HCT116 (cell line): ENCODE data around the gene KRT73. TPM values are rescaled to one million over a fixed set of nuclear protein-coding genes. Genes with fewer than 3 reads are reported as not detected.

Source experiments
- ATAC-seq: fragments of 200-7000 bp; cut with Tn5 transposase; 2 replicates; pipeline ENCODE4 v1.9.1; 2020; ENCODE audit warnings: mild to moderate bottlenecking, moderate library complexity
- BruUV-seq: library from RNA; stranded (reverse); fragments of 400-500 nt; replicated peaks from 2 replicates; lab custom pipeline; 2021; lab: Mats Ljungman, UMichigan
- CTCF ChIA-PET: fragments of 300-600 bp; sonication (Branson Sonifier 250); formaldehyde crosslinking; loops from one replicate; lab custom pipeline; 2021; ENCODE audit warnings: antibody characterized with exemption; lab: Charles Lee
- POLR2A ChIA-PET: fragments of 300-600, 350-600 bp; sonication (Branson Sonifier 250); formaldehyde crosslinking; loops from one replicate; lab custom pipeline; 2021; ENCODE audit warnings: antibody characterized with exemption; lab: Charles Lee
- RAD21 ChIA-PET, 2 experiments: fragments of 300-600 bp; sonication (Branson Sonifier 250); formaldehyde crosslinking; loops; one replicate each; lab custom pipeline; 2023; ENCODE audit warnings: low total read pairs in 2 of 2; ENCODE audit not compliant: uncharacterized antibody in 2 of 2, unreplicated experiment in 2 of 2, low non-redundant PET in 1 of 2; lab: Charles Lee
- DNase-seq: peaks from one replicate; pipeline ENCODE4 v3.0.0-alpha.2; 2010; ENCODE audit warnings: low read depth, low spot score
- H2AFZ ChIP-seq: fragments of 200-600 bp; shearing (Covaris generic), sonication (generic); 2 replicates; pipeline ENCODE4 v1.6.1; 2017; ENCODE audit warnings: low read depth, mixed run types, mixed read lengths, antibody characterized with exemption, low read length; ENCODE audit not compliant: poor library complexity, severe bottlenecking
- H3K27ac ChIP-seq: 2 replicates; pipeline ENCODE4 v1.5.1; 2012; ENCODE audit warnings: low read depth, low read length
- H3K27me3 ChIP-seq: fragments of 200-600 bp; sonication (generic); 2 replicates; pipeline ENCODE4 v1.6.1; 2016; ENCODE audit warnings: mixed run types, low read length, mixed read lengths; ENCODE audit not compliant: insufficient read depth
- H3K36me3 ChIP-seq, 2 experiments: fragments of 200-500 bp in 1 of 2; fragments of 200-600 bp in 1 of 2; sonication (Bioruptor generic) in 1 of 2; sonication (generic) in 1 of 2; 2 replicates each; pipeline versions ENCODE4 v1.5.1 to v1.6.1; 2014 to 2016; ENCODE audit warnings: low read length in 2 of 2, inconsistent platforms in 1 of 2, mixed read lengths in 1 of 2, mixed run types in 1 of 2; ENCODE audit not compliant: insufficient read depth in 2 of 2, control insufficient read depth in 1 of 2
- H3K4me1 ChIP-seq, 2 experiments: fragments of 200-600 bp in 1 of 2; sonication (generic) in 1 of 2; 2 replicates each; pipeline versions ENCODE4 v1.5.1 to v1.6.1; 2012 to 2017; ENCODE audit warnings: low read length in 2 of 2, inconsistent platforms in 1 of 2, mild to moderate bottlenecking in 1 of 2, mixed read lengths in 1 of 2, mixed run types in 1 of 2, moderate library complexity in 1 of 2; ENCODE audit not compliant: insufficient read depth in 2 of 2, control insufficient read depth in 1 of 2
- H3K4me2 ChIP-seq: fragments of 200-600 bp; sonication (generic); 2 replicates; pipeline ENCODE4 v1.6.1; 2017; ENCODE audit warnings: mixed run types, low read length, mixed read lengths
- H3K4me3 ChIP-seq, 2 experiments: fragments of 200-600 bp in 1 of 2; sonication (generic) in 1 of 2; replicated peaks in 1 of 2; 2 replicates each; pipeline ENCODE4 v1.5.1; 2011 to 2016; ENCODE audit warnings: low read length in 2 of 2, control low read depth in 1 of 2, low read depth in 1 of 2, mild to moderate bottlenecking in 1 of 2, mixed read lengths in 1 of 2, mixed run types in 1 of 2
- H3K79me2 ChIP-seq: fragments of 200-600 bp; sonication (generic); 2 replicates; pipeline ENCODE4 v1.6.1; 2017; ENCODE audit warnings: mild to moderate bottlenecking, mixed run types, low read length, moderate library complexity, mixed read lengths; ENCODE audit not compliant: insufficient read depth
- H3K9ac ChIP-seq: fragments of 200-600 bp; sonication (generic); 2 replicates; pipeline ENCODE4 v1.6.1; 2016; ENCODE audit warnings: low read length, mixed read lengths
- H3K9me2 ChIP-seq: fragments of 200-600 bp; sonication (generic), shearing (Covaris generic); 2 replicates; pipeline ENCODE4 v1.6.1; 2017; ENCODE audit warnings: mixed run types, mild to moderate bottlenecking, moderate library complexity; ENCODE audit not compliant: insufficient read depth
- H3K9me3 ChIP-seq, 2 experiments: fragments of 200-500 bp in 1 of 2; fragments of 200-600 bp in 1 of 2; sonication (Bioruptor generic) in 1 of 2; sonication (generic) in 1 of 2; 2 replicates each; pipeline ENCODE4 v1.6.1; 2014 to 2017; ENCODE audit warnings: low read length in 2 of 2, mixed read lengths in 2 of 2, inconsistent platforms in 1 of 2, low read depth in 1 of 2, mild to moderate bottlenecking in 1 of 2, mixed run types in 1 of 2, moderate library complexity in 1 of 2; ENCODE audit not compliant: control insufficient read depth in 1 of 2, insufficient read depth in 1 of 2
- H4K20me1 ChIP-seq: fragments of 200-600 bp; sonication (generic), shearing (Covaris generic); 2 replicates; pipeline ENCODE4 v1.6.1; 2017; ENCODE audit warnings: mixed run types, mild to moderate bottlenecking, moderate library complexity; ENCODE audit not compliant: insufficient read depth
- CTCF ChIP-seq, 3 experiments: fragments of 200-600 bp in 1 of 3; sonication (generic) in 1 of 3; IDR thresholded peaks in 2 of 3; conservative IDR thresholded peaks in 1 of 3; 2 replicates each; pipeline ENCODE4 v1.5.1; 2012 to 2017; ENCODE audit warnings: low read depth in 2 of 3, low read length in 2 of 3, antibody characterized with exemption in 1 of 3, borderline replicate concordance in 1 of 3, control low read depth in 1 of 3, mild to moderate bottlenecking in 1 of 3, mixed read lengths in 1 of 3, mixed run types in 1 of 3, moderate library complexity in 1 of 3; ENCODE audit not compliant: insufficient read depth in 1 of 3
- EGR1 ChIP-seq: IDR thresholded peaks from 2 replicates; pipeline ENCODE4 v1.6.1; 2012; ENCODE audit warnings: low read depth
- ELF1 ChIP-seq: IDR thresholded peaks from 2 replicates; pipeline ENCODE4 v1.6.1; 2012; ENCODE audit warnings: low read depth, borderline replicate concordance
- EZH2phosphoT487 ChIP-seq: fragments of 200-600 bp; IDR thresholded peaks from 2 replicates; pipeline ENCODE4 v1.6.1; 2018; ENCODE audit warnings: antibody characterized with exemption, borderline replicate concordance
- JUND ChIP-seq: IDR thresholded peaks from 2 replicates; pipeline ENCODE4 v1.6.1; 2012
- MAX ChIP-seq: IDR thresholded peaks from 2 replicates; pipeline ENCODE4 v1.6.1; 2012
- POLR2A ChIP-seq: IDR thresholded peaks from 2 replicates; pipeline ENCODE4 v1.7.0; 2011; ENCODE audit warnings: borderline replicate concordance; ENCODE audit not compliant: insufficient read depth, insufficient read length; ENCODE audit errors: extremely low read depth
- POLR2AphosphoS5 ChIP-seq: IDR thresholded peaks from 2 replicates; pipeline ENCODE4 v1.6.1; 2011; ENCODE audit warnings: mild to moderate bottlenecking, low read depth, low read length, moderate library complexity
- REST ChIP-seq: IDR thresholded peaks from 2 replicates; pipeline ENCODE4 v1.6.1; 2012; ENCODE audit warnings: low read depth
- SIN3A ChIP-seq: IDR thresholded peaks from 2 replicates; pipeline ENCODE4 v1.6.1; 2012; ENCODE audit warnings: low read depth
- SP1 ChIP-seq: IDR thresholded peaks from 2 replicates; pipeline ENCODE4 v1.6.1; 2012; ENCODE audit warnings: low read depth
- SRF ChIP-seq: IDR thresholded peaks from 2 replicates; pipeline ENCODE4 v1.6.1; 2012; ENCODE audit warnings: low read depth
- ZFX ChIP-seq: fragments of 450-650 bp; IDR thresholded peaks from 2 replicates; pipeline ENCODE4 v1.6.1; 2017
- intact Hi-C: fragments of 100-400 bp; cut with micrococcal nuclease; formaldehyde crosslinking; loops from 2 replicates; pipeline ENCODE4 v1.10.0; 2022
- total RNA-seq: library from RNA; stranded (reverse); gene quantifications from one replicate; pipeline ENCODE4 v1.2.1, GENCODE V29; 2021; ENCODE audit not compliant: unreplicated experiment

KRT73 gene
- total RNA-seq, 1 experiment from 2014 or later = not detected

GRCh38 chr12:52632656-52633055 is 14.3 kb upstream of the KRT73 start:
- intact Hi-C loops = no loop called here
- Histone ChIP-seq H3K27me3 (no peaks in the 10 kb centered on the region), H3K9ac (no peak overlapping the region), H2AFZ (no peak overlapping the region), H3K79me2 (no peaks in the 10 kb centered on the region), H4K20me1 (no peaks in the 10 kb centered on the region)
- CTCF ChIA-PET = no interaction called here
- POLR2A ChIA-PET = no interaction called here
- no TSS peak for BruUV-seq
- TF ChIP-seq MAX (no peak), POLR2A (no peak), SRF (no peak), ZFX (no peak), EZH2phosphoT487 (no peak), CTCF (IDR thresholded peaks at IDR 0.05 in 2 of 3, conservative IDR thresholded peaks at IDR 0.05 in 1 of 3; ENCODE audit: borderline replicate concordance in 1 of 3, insufficient read depth in 1 of 3, low read depth in 2 of 3, low read length in 2 of 3) (no peak)
- TF ChIP-seq, all 23 proteins: peak for 0
- Histone ChIP-seq H3K4me1 (no peaks in the 10 kb centered on the region), H3K9me3 (no peaks in the 10 kb centered on the region), H3K4me3 (no peak overlapping the region), H3K27ac (no peak overlapping the region), H3K36me3 (no peaks in the 10 kb centered on the region), H3K9me2 (no peaks in the 10 kb centered on the region), H3K4me2 (no peak overlapping the region)
- DNase-seq = no peak
- RAD21 ChIA-PET = no interaction called here
- no peak for ATAC-seq

GRCh38 chr12:52631676-52632459 is 13.5 kb upstream of the KRT73 start:
- H3K79me2 ChIP-seq = no peaks in the 10 kb centered on the region
- no peak overlapping the region for H3K4me3 ChIP-seq
- CTCF ChIA-PET = no interaction called here
- H3K9me2 ChIP-seq = no peaks in the 10 kb centered on the region
- no peak overlapping the region for H3K9ac ChIP-seq
- ATAC-seq = no peak
- no peaks in the 10 kb centered on the region for H3K4me1 ChIP-seq
- no TSS peak for BruUV-seq
- no peaks in the 10 kb centered on the region for H3K9me3 ChIP-seq
- no peaks in the 10 kb centered on the region for H3K36me3 ChIP-seq
- no peak for TF ChIP-seq POLR2AphosphoS5
- no peak for TF ChIP-seq SP1
- no peak for TF ChIP-seq REST
- no peak for TF ChIP-seq JUND
- no peak for TF ChIP-seq EGR1
- TF ChIP-seq SIN3A = no peak
- no peak for TF ChIP-seq ELF1
- no peak for TF ChIP-seq ZFX
- TF ChIP-seq, all 23 proteins: peak for 0
- Histone ChIP-seq H3K27me3 (no peaks in the 10 kb centered on the region), H4K20me1 (no peaks in the 10 kb centered on the region), H3K27ac (no peak overlapping the region), H2AFZ (no peak overlapping the region), H3K4me2 (no peak overlapping the region)
- ChIA-PET POLR2A (no interaction called here), RAD21 (no interaction called here)
- DNase-seq = no peak
- intact Hi-C loops = no loop called here
